Activated CD8-positive, alpha-beta T cell treated with anti-CD3 and anti-CD28 coated beads for 36 hours (primary cell): ENCODE results near the gene PTPRN2. TPM values are rescaled to one million over a fixed set of nuclear protein-coding genes. Genes with fewer than 3 reads are reported as not detected.
A peak's percentile ranks its signal among the peaks of the same experiment; 100 is the strongest.

Experiments
- ATAC-seq: fragments of 200-7000 bp; cut with Tn5 transposase; one replicate; pipeline ENCODE4 v1.10.0; 2021; ENCODE audit warnings: mild to moderate bottlenecking, moderate library complexity
- CTCF ChIA-PET: fragments of 350-600 bp; sonication (Branson Sonifier 250); formaldehyde crosslinking; loops from one replicate; lab custom pipeline; 2021; ENCODE audit warnings: antibody characterized with exemption; lab: Charles Lee
- POLR2A ChIA-PET: fragments of 350-600 bp; sonication (Branson Sonifier 250); formaldehyde crosslinking; loops from one replicate; lab custom pipeline; 2021; ENCODE audit warnings: antibody characterized with exemption; lab: Charles Lee
- DNase-seq: peaks from one replicate; pipeline ENCODE4 v3.0.0-alpha.2; 2020
- H3K27ac Mint-ChIP-seq: one replicate; pipeline ENCODE4 v1.8.0; 2021; ENCODE audit warnings: mild to moderate bottlenecking, mixed read lengths
- H3K27me3 Mint-ChIP-seq: one replicate; pipeline ENCODE4 v1.8.0; 2021; ENCODE audit warnings: mixed read lengths
- H3K36me3 Mint-ChIP-seq: one replicate; pipeline ENCODE4 v1.8.0; 2021; ENCODE audit warnings: low read depth, mixed read lengths
- H3K4me1 Mint-ChIP-seq: one replicate; pipeline ENCODE4 v1.8.0; 2021; ENCODE audit warnings: low read depth, mixed read lengths
- H3K4me3 Mint-ChIP-seq: one replicate; pipeline ENCODE4 v1.8.0; 2021; ENCODE audit warnings: mild to moderate bottlenecking, moderate library complexity, mixed read lengths
- H3K9me3 Mint-ChIP-seq: one replicate; pipeline ENCODE4 v1.8.0; 2021; ENCODE audit warnings: mixed read lengths
- intact Hi-C: fragments of 100-400 bp; cut with micrococcal nuclease; formaldehyde crosslinking; loops from one replicate; pipeline ENCODE4 v1.10.0; 2022
- total RNA-seq, 2 experiments: library from RNA; stranded (reverse); gene quantifications; one replicate each; pipeline ENCODE4 v1.2.3, GENCODE V29; 2021
- TF ChIP-seq, protein P1 (sequence below): fragments of 200-600 bp; IDR thresholded peaks from one replicate; pipeline ENCODE4 v1.8.0; 2022; ENCODE audit warnings: antibody characterized with exemption, mild to moderate bottlenecking

The PTPRN2 gene
- total RNA-seq, 2 experiments from 2014 or later: 0.49 to 0.65 TPM

GRCh38 chr7:157928171-157928794 is 659.3 kb downstream of the PTPRN2 start:
- Mint-ChIP-seq H3K9me3 (peaks cover 10% of the 10 kb centered on the region), H3K27me3 (no peaks in the 10 kb centered on the region), H3K4me1 (peaks cover 47% of the 10 kb centered on the region), H3K36me3 (peaks cover 10% of the 10 kb centered on the region), H3K4me3 (no peak overlapping the region), H3K27ac (no peak overlapping the region)
- intact Hi-C loops: no loop called here
- ChIA-PET CTCF (no interaction called here), POLR2A (no interaction called here)
- no peak for DNase-seq
- TF ChIP-seq, protein P1, sequence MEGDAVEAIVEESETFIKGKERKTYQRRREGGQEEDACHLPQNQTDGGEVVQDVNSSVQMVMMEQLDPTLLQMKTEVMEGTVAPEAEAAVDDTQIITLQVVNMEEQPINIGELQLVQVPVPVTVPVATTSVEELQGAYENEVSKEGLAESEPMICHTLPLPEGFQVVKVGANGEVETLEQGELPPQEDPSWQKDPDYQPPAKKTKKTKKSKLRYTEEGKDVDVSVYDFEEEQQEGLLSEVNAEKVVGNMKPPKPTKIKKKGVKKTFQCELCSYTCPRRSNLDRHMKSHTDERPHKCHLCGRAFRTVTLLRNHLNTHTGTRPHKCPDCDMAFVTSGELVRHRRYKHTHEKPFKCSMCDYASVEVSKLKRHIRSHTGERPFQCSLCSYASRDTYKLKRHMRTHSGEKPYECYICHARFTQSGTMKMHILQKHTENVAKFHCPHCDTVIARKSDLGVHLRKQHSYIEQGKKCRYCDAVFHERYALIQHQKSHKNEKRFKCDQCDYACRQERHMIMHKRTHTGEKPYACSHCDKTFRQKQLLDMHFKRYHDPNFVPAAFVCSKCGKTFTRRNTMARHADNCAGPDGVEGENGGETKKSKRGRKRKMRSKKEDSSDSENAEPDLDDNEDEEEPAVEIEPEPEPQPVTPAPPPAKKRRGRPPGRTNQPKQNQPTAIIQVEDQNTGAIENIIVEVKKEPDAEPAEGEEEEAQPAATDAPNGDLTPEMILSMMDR: no peak
- no peak for ATAC-seq

- H3K36me3 Mint-ChIP-seq: peaks cover 5% of the 10 kb centered on the region
- intact Hi-C loops: no loop called here
- H3K9me3 Mint-ChIP-seq: peaks cover 5% of the 10 kb centered on the region
- H3K4me3 Mint-ChIP-seq: no peak overlapping the region
- no peaks in the 10 kb centered on the region for H3K27me3 Mint-ChIP-seq
- peak overlapping the region; percentile 42 for H3K27ac Mint-ChIP-seq
- ChIA-PET POLR2A (no interaction called here), CTCF (no interaction called here)
- TF ChIP-seq, protein P1: no peak
- no peak for ATAC-seq
- H3K4me1 Mint-ChIP-seq: peaks cover 43% of the 10 kb centered on the region
- no peak for DNase-seq
These were observed 660.2 kb downstream of the PTPRN2 start for GRCh38 chr7:157927313-157927925.

- no peaks in the 10 kb centered on the region for H3K9me3 Mint-ChIP-seq
- peaks cover 39% of the 10 kb centered on the region for H3K4me1 Mint-ChIP-seq
- no peak overlapping the region for H3K4me3 Mint-ChIP-seq
- ChIA-PET CTCF (no interaction called here), POLR2A (no interaction called here)
- peaks cover 2% of the 10 kb centered on the region for H3K36me3 Mint-ChIP-seq
- intact Hi-C loops: no loop called here
- peak; percentile 69 for ATAC-seq
- TF ChIP-seq, protein P1: no peak
- no peaks in the 10 kb centered on the region for H3K27me3 Mint-ChIP-seq
- peak; percentile 34 for DNase-seq
- peak overlapping the region; percentile 43 for H3K27ac Mint-ChIP-seq
These were observed 661.0 kb downstream of the PTPRN2 start for GRCh38 chr7:157926521-157927150.

GRCh38 chr7:157926107-157926506 is 661.5 kb downstream of the PTPRN2 start:
- H3K9me3 Mint-ChIP-seq: no peaks in the 10 kb centered on the region
- TF ChIP-seq, protein P1: no peak
- ATAC-seq: peak; percentile 63
- POLR2A ChIA-PET: no interaction called here
- peaks cover 39% of the 10 kb centered on the region for H3K4me1 Mint-ChIP-seq
- CTCF ChIA-PET: no interaction called here
- peak; percentile 69 for DNase-seq
- H3K27me3 Mint-ChIP-seq: no peaks in the 10 kb centered on the region
- intact Hi-C loops: no loop called here
- H3K4me3 Mint-ChIP-seq: peak overlapping the region; percentile 3
- peak overlapping the region; percentile 43 for H3K27ac Mint-ChIP-seq
- no peaks in the 10 kb centered on the region for H3K36me3 Mint-ChIP-seq

DNA sequence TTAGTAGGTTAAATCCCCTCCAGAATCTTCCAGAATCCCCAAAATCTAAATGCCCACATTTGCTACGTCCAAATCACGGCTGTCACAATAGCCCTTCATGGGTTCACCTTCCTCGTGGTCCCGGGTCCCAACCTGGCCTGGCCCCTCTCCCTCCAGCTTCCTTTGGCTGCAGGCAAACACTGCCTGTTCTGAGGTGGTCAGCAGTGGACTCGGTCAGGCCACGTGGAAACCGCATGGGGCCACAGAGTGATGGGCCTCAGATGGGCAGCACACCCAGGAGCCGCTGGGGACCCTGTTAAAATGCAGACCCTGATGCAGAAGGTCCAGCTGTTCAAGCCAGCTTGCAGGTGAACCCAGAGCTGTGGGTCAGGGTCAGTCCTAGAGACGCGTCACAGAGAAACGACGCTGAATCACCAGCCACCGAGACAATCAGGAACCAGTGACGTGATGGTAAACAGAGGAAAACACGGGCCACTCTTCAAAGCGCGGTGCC is 662.2 kb downstream of the PTPRN2 start:
- no peaks in the 10 kb centered on the region for H3K36me3 Mint-ChIP-seq
- no peaks in the 10 kb centered on the region for H3K9me3 Mint-ChIP-seq
- no peak overlapping the region for H3K4me3 Mint-ChIP-seq
- ATAC-seq: no peak
- DNase-seq: no peak
- POLR2A ChIA-PET: no interaction called here
- CTCF ChIA-PET: no interaction called here
- TF ChIP-seq, protein P1: no peak
- no peaks in the 10 kb centered on the region for H3K27me3 Mint-ChIP-seq
- H3K4me1 Mint-ChIP-seq: peaks cover 39% of the 10 kb centered on the region
- no peak overlapping the region for H3K27ac Mint-ChIP-seq
- intact Hi-C loops: no loop called here
